CD14-positive monocyte (primary cell): Measurements from ENCODE around the gene FOXP4. TPM values are rescaled to one million over a fixed set of nuclear protein-coding genes. Genes with fewer than 3 reads are reported as not detected.
A peak's percentile ranks its signal among the peaks of the same experiment; 100 is the strongest.

ENCODE experiments used
- DNase-seq, 3 donors: peaks; one replicate each; pipeline ENCODE4 v3.0.0-alpha.2; 2011 to 2022
- H2AFZ ChIP-seq: 2 replicates; pipeline ENCODE4 v1.6.0; 2012; ENCODE audit warnings: mild to moderate bottlenecking, low read depth, low read length, inconsistent platforms; ENCODE audit not compliant: insufficient read depth, poor library complexity, severe bottlenecking
- H3K27ac ChIP-seq, 2 donors: 1 replicate in 1 of 2; 2 replicates in 1 of 2; pipeline ENCODE4 v1.5.1; 2012 to 2013; ENCODE audit warnings: low read length in 2 of 2, control low read depth in 1 of 2, inconsistent platforms in 1 of 2, low read depth in 1 of 2, mild to moderate bottlenecking in 1 of 2
- H3K27me3 ChIP-seq, 2 donors: one replicate each; pipeline versions ENCODE4 v1.6.0 to v1.6.1; 2011 to 2013; ENCODE audit warnings: low read length in 2 of 2; ENCODE audit not compliant: control insufficient read depth in 2 of 2, insufficient read depth in 2 of 2
- H3K36me3 ChIP-seq, 2 donors: replicated peaks in 1 of 2; 1 replicate in 1 of 2; 2 replicates in 1 of 2; pipeline versions ENCODE4 v1.5.1 to v1.6.1; 2012 to 2013; ENCODE audit warnings: low read length in 2 of 2, control low read depth in 1 of 2, inconsistent platforms in 1 of 2, mild to moderate bottlenecking in 1 of 2; ENCODE audit not compliant: insufficient read depth in 2 of 2, control insufficient read depth in 1 of 2
- H3K4me1 ChIP-seq, 2 donors: 1 replicate in 1 of 2; 2 replicates in 1 of 2; pipeline versions ENCODE4 v1.5.1 to v1.6.1; 2012 to 2013; ENCODE audit warnings: low read length in 2 of 2, control low read depth in 1 of 2, inconsistent platforms in 1 of 2, mild to moderate bottlenecking in 1 of 2, moderate library complexity in 1 of 2; ENCODE audit not compliant: insufficient read depth in 2 of 2, control insufficient read depth in 1 of 2
- H3K4me2 ChIP-seq: replicated peaks from 2 replicates; pipeline ENCODE3; 2012; ENCODE audit warnings: low read length, moderate library complexity, mild to moderate bottlenecking; ENCODE audit not compliant: poor library complexity, severe bottlenecking; ENCODE audit errors: extremely low read depth
- H3K4me3 ChIP-seq, 3 experiments: fragments of 200-600 bp in 1 of 3; sonication (generic) in 1 of 3; replicated peaks in 1 of 3; 1 replicate in 2 of 3; 2 replicates in 1 of 3; pipeline ENCODE4 v1.5.1; 2011 to 2013; ENCODE audit warnings: low read length in 3 of 3, mild to moderate bottlenecking in 3 of 3, control low read depth in 2 of 3, low read depth in 2 of 3, inconsistent platforms in 1 of 3, moderate library complexity in 1 of 3
- H3K79me2 ChIP-seq: 2 replicates; pipeline ENCODE4 v1.6.0; 2012; ENCODE audit warnings: mild to moderate bottlenecking, control low read depth, inconsistent platforms, low read length, moderate library complexity; ENCODE audit not compliant: insufficient read depth
- H3K9ac ChIP-seq: 2 replicates; pipeline ENCODE4 v1.6.0; 2017; ENCODE audit warnings: low read length, mild to moderate bottlenecking; ENCODE audit not compliant: insufficient read depth, poor library complexity, severe bottlenecking
- H3K9me3 ChIP-seq, 2 donors: replicated peaks in 1 of 2; 1 replicate in 1 of 2; 2 replicates in 1 of 2; pipeline versions ENCODE4 v1.5.1 to v1.6.1; 2012 to 2013; ENCODE audit warnings: low read length in 2 of 2, control low read depth in 1 of 2; ENCODE audit not compliant: control insufficient read depth in 1 of 2, insufficient read depth in 1 of 2
- H4K20me1 ChIP-seq: 2 replicates; pipeline ENCODE4 v1.6.0; 2012; ENCODE audit warnings: mild to moderate bottlenecking, low read length, control low read depth, moderate library complexity; ENCODE audit not compliant: insufficient read depth
- H3K27ac Mint-ChIP-seq, 7 donors: one replicate each; pipeline ENCODE4 v1.8.0; 2020; ENCODE audit warnings: mild to moderate bottlenecking in 7 of 7, mixed read lengths in 7 of 7, moderate library complexity in 6 of 7, inconsistent platforms in 2 of 7
- H3K27me3 Mint-ChIP-seq, 3 donors: one replicate each; pipeline ENCODE4 v1.8.0; 2021 to 2022; ENCODE audit warnings: low read depth in 3 of 3, mild to moderate bottlenecking in 3 of 3, mixed read lengths in 3 of 3, moderate library complexity in 3 of 3, inconsistent platforms in 1 of 3
- H3K36me3 Mint-ChIP-seq, 2 donors: one replicate each; pipeline ENCODE4 v1.8.0; 2020; ENCODE audit warnings: mixed read lengths in 2 of 2, inconsistent platforms in 1 of 2, mild to moderate bottlenecking in 1 of 2
- H3K4me1 Mint-ChIP-seq: one replicate; pipeline ENCODE4 v1.8.0; 2020; ENCODE audit warnings: mild to moderate bottlenecking, mixed read lengths
- H3K4me3 Mint-ChIP-seq, 2 donors: one replicate each; pipeline ENCODE4 v1.8.0; 2020; ENCODE audit warnings: mild to moderate bottlenecking in 2 of 2, mixed read lengths in 2 of 2, moderate library complexity in 1 of 2
- H3K9me3 Mint-ChIP-seq, 7 donors: one replicate each; pipeline ENCODE4 v1.8.0; 2020 to 2022; ENCODE audit warnings: mixed read lengths in 7 of 7, mild to moderate bottlenecking in 6 of 7, moderate library complexity in 6 of 7, inconsistent platforms in 2 of 7
- CTCF ChIP-seq: fragments of 200-600 bp; IDR thresholded peaks from one replicate; pipeline ENCODE4 v1.8.0; 2022; ENCODE audit warnings: antibody characterized with exemption, mild to moderate bottlenecking
- WGBS: methylation state at CpG from one replicate; pipeline ENCODE4 v1.1.5; 2013; ENCODE audit warnings: missing lambda C conversion rate; ENCODE audit not compliant: insufficient coverage; 5-methylcytosine and 5-hydroxymethylcytosine counted together
- intact Hi-C, 2 donors: fragments of 100-400 bp; cut with micrococcal nuclease; formaldehyde crosslinking; loops; one replicate each; pipeline versions ENCODE4 v1.15.0 to v1.15.1; 2023
- polyA plus RNA-seq, 3 donors: library from polyadenylated mRNA; depleted of rRNA in 1 of 3; unstranded in 2 of 3; stranded (reverse) in 1 of 3; fragments of 300-500 nt in 2 of 3; fragments of >200 nt in 1 of 3; fragmentation: Illumina TruSeq in 2 of 3; gene quantifications; 1 replicate in 2 of 3; 2 replicates in 1 of 3; pipeline ENCODE4 v1.2.3, GENCODE V29; 2012 to 2021

The FOXP4 gene
- polyA plus RNA-seq, 3 donors: 0.62 to 7.6 (median 0.65) TPM

GRCh38 chr6:41634657-41635056, 88.5 kb downstream of the FOXP4 start:
- Mint-ChIP-seq H3K27me3 (peaks cover 42 to 56% (median 43%) of the 10 kb centered on the region in 3 donors), H3K4me1 (peaks cover 29% of the 10 kb centered on the region), H3K4me3 (no peak overlapping the region), H3K9me3 (peaks cover 0 to 22% (median 3%) of the 10 kb centered on the region in 7 donors), H3K27ac (no peak overlapping the region), H3K36me3 (peaks cover 0 to 4% of the 10 kb centered on the region in 2 donors)
- H3K27me3 ChIP-seq: peaks cover 11 to 41% of the 10 kb centered on the region in 2 donors
- H3K79me2 ChIP-seq: no peaks in the 10 kb centered on the region
- no peak overlapping the region for H3K9ac ChIP-seq
- DNase-seq: no peak
- no peak overlapping the region for H3K27ac ChIP-seq
- intact Hi-C loops: no loop called here
- no peak overlapping the region for H3K4me2 ChIP-seq
- H3K4me1 ChIP-seq: peaks cover 5 to 17% of the 10 kb centered on the region in 2 donors
- 7% methylated on average over 4 of the region's 4 CpGs for WGBS
- H3K36me3 ChIP-seq: no peaks in the 10 kb centered on the region
- H2AFZ ChIP-seq: no peak overlapping the region
- no peak for TF ChIP-seq CTCF
- no peak overlapping the region for H3K4me3 ChIP-seq
- no peaks in the 10 kb centered on the region for H4K20me1 ChIP-seq
- peaks cover 0 to 7% of the 10 kb centered on the region in 2 donors for H3K9me3 ChIP-seq

GRCh38 chr6:41635365-41635764, 89.2 kb downstream of the FOXP4 start:
- H3K9me3 Mint-ChIP-seq: peaks cover 0 to 22% (median 3%) of the 10 kb centered on the region in 7 donors
- H3K9me3 ChIP-seq: peaks cover 0 to 8% of the 10 kb centered on the region in 2 donors
- no peak overlapping the region for H3K27ac ChIP-seq
- no peak for TF ChIP-seq CTCF
- H3K36me3 ChIP-seq: no peaks in the 10 kb centered on the region
- H4K20me1 ChIP-seq: no peaks in the 10 kb centered on the region
- H3K9ac ChIP-seq: no peak overlapping the region
- H3K4me1 ChIP-seq: peaks cover 5 to 17% of the 10 kb centered on the region in 2 donors
- peak overlapping the region in 1 of 7 donors; percentile 32 for H3K27ac Mint-ChIP-seq
- H3K4me1 Mint-ChIP-seq: peaks cover 29% of the 10 kb centered on the region
- DNase-seq: no peak
- H3K27me3 Mint-ChIP-seq: peaks cover 49 to 63% (median 50%) of the 10 kb centered on the region in 3 donors
- peaks cover 0 to 4% of the 10 kb centered on the region in 2 donors for H3K36me3 Mint-ChIP-seq
- no peak overlapping the region for H3K4me2 ChIP-seq
- H2AFZ ChIP-seq: no peak overlapping the region
- H3K27me3 ChIP-seq: peaks cover 11 to 48% of the 10 kb centered on the region in 2 donors
- intact Hi-C loops: no loop called here
- no peaks in the 10 kb centered on the region for H3K79me2 ChIP-seq
- no peak overlapping the region for H3K4me3 ChIP-seq
- H3K4me3 Mint-ChIP-seq: no peak overlapping the region
- 22% methylated on average over 2 of the region's 6 CpGs for WGBS
